ENCODE measurements around the gene GPC5.

DNA sequence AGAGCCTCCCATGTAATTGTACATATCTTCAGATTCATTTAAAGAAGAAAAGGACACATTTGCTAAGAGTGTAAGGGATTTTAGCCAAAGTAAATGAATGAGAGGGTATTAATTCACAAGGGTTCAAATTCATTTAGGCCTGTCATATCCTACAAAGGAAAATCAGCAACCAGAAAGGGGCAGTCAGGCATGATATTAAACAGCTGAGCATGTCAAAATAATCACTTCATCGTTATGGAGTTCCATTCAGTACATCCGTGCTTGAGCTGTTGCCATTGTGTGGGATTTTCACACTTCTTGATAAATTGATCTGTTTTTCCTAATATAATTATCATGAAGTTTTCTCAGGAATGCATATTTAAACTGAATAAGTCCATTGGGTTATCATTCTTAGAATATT lies 567.1 kb downstream of the GPC5 start:
- TF ChIP-seq, protein P1, sequence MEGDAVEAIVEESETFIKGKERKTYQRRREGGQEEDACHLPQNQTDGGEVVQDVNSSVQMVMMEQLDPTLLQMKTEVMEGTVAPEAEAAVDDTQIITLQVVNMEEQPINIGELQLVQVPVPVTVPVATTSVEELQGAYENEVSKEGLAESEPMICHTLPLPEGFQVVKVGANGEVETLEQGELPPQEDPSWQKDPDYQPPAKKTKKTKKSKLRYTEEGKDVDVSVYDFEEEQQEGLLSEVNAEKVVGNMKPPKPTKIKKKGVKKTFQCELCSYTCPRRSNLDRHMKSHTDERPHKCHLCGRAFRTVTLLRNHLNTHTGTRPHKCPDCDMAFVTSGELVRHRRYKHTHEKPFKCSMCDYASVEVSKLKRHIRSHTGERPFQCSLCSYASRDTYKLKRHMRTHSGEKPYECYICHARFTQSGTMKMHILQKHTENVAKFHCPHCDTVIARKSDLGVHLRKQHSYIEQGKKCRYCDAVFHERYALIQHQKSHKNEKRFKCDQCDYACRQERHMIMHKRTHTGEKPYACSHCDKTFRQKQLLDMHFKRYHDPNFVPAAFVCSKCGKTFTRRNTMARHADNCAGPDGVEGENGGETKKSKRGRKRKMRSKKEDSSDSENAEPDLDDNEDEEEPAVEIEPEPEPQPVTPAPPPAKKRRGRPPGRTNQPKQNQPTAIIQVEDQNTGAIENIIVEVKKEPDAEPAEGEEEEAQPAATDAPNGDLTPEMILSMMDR (IDR thresholded peaks at IDR 0.05): no peak
- no peak for TF ChIP-seq EZH2phosphoT487 (IDR thresholded peaks at IDR 0.05)
